Effector memory CD4-positive, alpha-beta T cell (primary cell): Measurements from ENCODE around the gene TOE1.
"Not testable (repeated sequence)": the region's sequence is repeated elsewhere in the genome, so short reads cannot be mapped to it uniquely, and the experiment has no call there.

ENCODE experiments used
- DNase-seq, 3 donors: peaks; one replicate each; pipeline ENCODE4 v3.0.0-alpha.2; 2020
- H3K27ac ChIP-seq: 2 replicates; pipeline ENCODE4 v1.7.0; 2013; ENCODE audit warnings: mild to moderate bottlenecking, low read length, moderate library complexity; ENCODE audit not compliant: insufficient read depth, poor library complexity, severe bottlenecking
- H3K27me3 ChIP-seq: replicated peaks from 2 replicates; pipeline ENCODE4 v1.7.0; 2013; ENCODE audit warnings: mild to moderate bottlenecking, low read length; ENCODE audit not compliant: insufficient read depth, control insufficient read depth, poor library complexity, severe bottlenecking
- H3K36me3 ChIP-seq: 2 replicates; pipeline ENCODE4 v1.7.0; 2013; ENCODE audit warnings: mild to moderate bottlenecking, low read length, moderate library complexity; ENCODE audit not compliant: control insufficient read depth, insufficient read depth
- H3K4me1 ChIP-seq: 2 replicates; pipeline ENCODE4 v1.7.0; 2013; ENCODE audit warnings: low read length, mild to moderate bottlenecking; ENCODE audit not compliant: control insufficient read depth, insufficient read depth, poor library complexity, severe bottlenecking
- H3K4me3 ChIP-seq: 2 replicates; pipeline ENCODE4 v1.7.0; 2013; ENCODE audit warnings: low read length, low read depth, mild to moderate bottlenecking; ENCODE audit not compliant: insufficient read depth, poor library complexity, severe bottlenecking
- H3K9me3 ChIP-seq: 2 replicates; pipeline ENCODE4 v1.7.0; 2013; ENCODE audit warnings: mild to moderate bottlenecking, low read length, moderate library complexity; ENCODE audit not compliant: control insufficient read depth
- total RNA-seq, 3 donors: gene quantifications; one replicate each; lab custom pipeline; 2026; lab: John Stamatoyannopoulos, UW

Gene TOE1
- 64.1 to 75.6 (median 70.2) reads per million in 3 donors for total RNA-seq

- no peaks in the 10 kb centered on the region for H3K27me3 ChIP-seq
- peaks cover 16% of the 10 kb centered on the region for H3K4me1 ChIP-seq
- H3K4me3 ChIP-seq, result peak within 1 kb of the TSS; percentile 80
- peaks cover 30% of the 10 kb centered on the region for H3K36me3 ChIP-seq
- peak within 1 kb of the TSS; percentile 99 for H3K27ac ChIP-seq
- H3K9me3 ChIP-seq, result no peaks in the 10 kb centered on the region
- DNase-seq, result peak; percentile 83 to 88 (median 85)
These were observed at the start of gene TOE1, which contains the start of gene MUTYH for GRCh38 chr1:45339789-45340558. TSS of gene TOE1 (plus strand) at chr1:45340170. CDS start at chr1:45340253, 83 bp downstream. TSS of gene MUTYH (minus strand) at chr1:45340440. CDS start at chr1:45334505, 5,935 bp downstream.

DNA sequence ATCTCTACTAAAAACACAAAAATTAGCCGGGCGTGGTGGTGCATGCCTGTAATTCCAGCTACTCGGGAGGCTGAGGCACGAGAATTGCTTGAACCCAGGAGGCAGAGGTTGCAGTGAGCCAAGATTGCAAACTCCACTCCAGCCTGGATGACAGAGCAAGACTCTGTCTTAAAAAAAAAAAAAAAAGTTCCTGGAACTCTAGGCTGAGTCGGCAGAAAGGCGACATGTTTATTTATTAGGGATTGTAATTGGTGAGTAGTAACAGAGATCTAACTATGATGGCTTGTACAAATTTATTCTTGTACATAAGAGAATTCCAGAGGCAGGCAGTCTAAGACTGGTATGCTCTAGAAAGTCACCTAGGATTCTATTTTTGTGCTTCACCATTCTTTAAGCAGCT lies 49.0 kb upstream of the TOE1 start:
- DNase-seq, H3K9me3 ChIP-seq, H3K4me1 ChIP-seq, H3K27ac ChIP-seq, H3K4me3 ChIP-seq, H3K36me3 ChIP-seq, H3K27me3 ChIP-seq: not testable (repeated sequence)

- no peak for DNase-seq
- H3K4me3 ChIP-seq, result no peak overlapping the region
- H3K27me3 ChIP-seq, result no peaks in the 10 kb centered on the region
- H3K4me1 ChIP-seq, result no peaks in the 10 kb centered on the region
- H3K36me3 ChIP-seq, result no peaks in the 10 kb centered on the region
- no peak overlapping the region for H3K27ac ChIP-seq
- H3K9me3 ChIP-seq, result no peaks in the 10 kb centered on the region
These were observed 48.3 kb upstream of the TOE1 start for GRCh38 chr1:45291716-45292115.

- no peaks in the 10 kb centered on the region for H3K4me1 ChIP-seq
- no peak overlapping the region for H3K4me3 ChIP-seq
- H3K36me3 ChIP-seq, result no peaks in the 10 kb centered on the region
- no peak overlapping the region for H3K27ac ChIP-seq
- no peaks in the 10 kb centered on the region for H3K9me3 ChIP-seq
- no peaks in the 10 kb centered on the region for H3K27me3 ChIP-seq
- no peak for DNase-seq
These were observed 42.2 kb upstream of the TOE1 start for GRCh38 chr1:45297666-45298356.

DNA sequence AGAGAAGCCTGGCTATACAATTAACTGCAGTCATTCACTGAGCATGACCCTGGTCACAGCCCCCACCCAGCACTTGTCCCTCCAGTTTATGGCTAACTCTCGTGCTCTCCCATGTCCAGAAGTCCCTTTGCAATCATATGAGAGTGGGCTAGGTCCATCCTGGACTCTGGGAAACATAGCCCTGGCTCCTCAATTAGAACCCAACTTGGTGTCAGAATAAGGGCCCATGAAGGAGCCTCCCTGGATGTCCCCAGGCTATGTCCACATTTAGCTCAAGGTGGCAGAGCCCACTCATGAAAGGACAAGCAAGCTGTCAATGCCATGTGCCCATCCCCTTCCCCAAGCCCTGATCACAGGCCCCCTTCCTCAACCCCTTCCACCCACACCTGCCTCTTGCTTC lies 40.7 kb upstream of the TOE1 start:
- Histone ChIP-seq H3K4me3 (no peak overlapping the region), H3K4me1 (peaks cover 2% of the 10 kb centered on the region), H3K9me3 (no peaks in the 10 kb centered on the region), H3K27ac (no peak overlapping the region), H3K36me3 (no peaks in the 10 kb centered on the region), H3K27me3 (no peaks in the 10 kb centered on the region)
- no peak for DNase-seq

GRCh38 chr1:45299981-45300668 lies 39.8 kb upstream of the TOE1 start:
- DNase-seq, result peak in 1 of 3 donors; percentile 18
- Histone ChIP-seq H3K36me3 (no peaks in the 10 kb centered on the region), H3K27ac (no peak overlapping the region), H3K27me3 (no peaks in the 10 kb centered on the region), H3K9me3 (no peaks in the 10 kb centered on the region), H3K4me3 (no peak overlapping the region), H3K4me1 (peaks cover 6% of the 10 kb centered on the region)

- H3K36me3 ChIP-seq, result no peaks in the 10 kb centered on the region
- H3K27me3 ChIP-seq, result no peaks in the 10 kb centered on the region
- DNase-seq, result no peak
- no peak overlapping the region for H3K4me3 ChIP-seq
- H3K9me3 ChIP-seq, result no peaks in the 10 kb centered on the region
- peaks cover 6% of the 10 kb centered on the region for H3K4me1 ChIP-seq
- H3K27ac ChIP-seq, result no peak overlapping the region
These were observed 39.3 kb upstream of the TOE1 start for GRCh38 chr1:45300669-45300997.

- DNase-seq, result no peak
These were observed 37.3 kb upstream of the TOE1 start for GRCh38 chr1:45302505-45303150.

DNA sequence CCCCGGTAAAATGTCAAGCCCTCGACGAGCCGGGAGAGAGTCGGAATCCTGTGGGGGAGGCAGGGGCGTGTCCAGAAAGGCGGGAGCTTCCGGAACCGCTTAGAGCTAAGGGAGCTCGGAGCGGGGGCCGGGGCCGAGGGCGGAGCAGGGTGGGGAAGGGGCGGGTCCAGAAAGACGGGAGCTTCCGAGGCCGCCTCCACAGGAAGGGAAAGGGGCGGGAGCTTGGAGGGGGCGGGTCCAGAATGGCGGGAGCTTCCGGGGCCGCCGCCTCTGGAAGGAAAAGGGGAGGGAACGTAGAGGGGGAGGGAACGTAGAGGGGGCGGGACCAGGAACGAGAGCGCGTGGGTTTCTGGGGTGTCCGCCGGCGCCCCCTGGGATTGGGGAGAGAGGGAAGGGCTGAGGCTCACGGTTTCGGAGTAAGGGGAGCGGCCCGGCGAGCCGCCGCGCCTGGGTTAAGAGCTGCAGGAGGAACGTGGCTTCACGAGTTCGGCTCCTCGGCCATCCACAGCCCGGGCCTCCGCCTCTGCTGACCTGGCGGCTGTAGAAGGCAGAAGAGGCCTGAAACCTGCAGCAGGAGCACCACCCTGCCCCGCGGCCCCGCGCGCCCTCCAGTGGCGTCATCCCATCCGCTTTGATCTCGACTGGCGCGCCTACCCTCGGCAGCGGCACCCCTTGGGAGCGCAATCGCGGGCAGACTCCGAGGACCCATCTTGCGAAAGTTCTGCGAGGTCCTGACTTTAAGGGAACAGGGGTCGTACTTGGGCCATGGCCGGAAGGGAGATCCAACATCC lies 36.3 kb upstream of the TOE1 start:
- Histone ChIP-seq H3K4me3 (peak overlapping the region; percentile 87), H3K27me3 (no peaks in the 10 kb centered on the region), H3K4me1 (peaks cover 6% of the 10 kb centered on the region), H3K27ac (peak overlapping the region; percentile 83), H3K36me3 (no peaks in the 10 kb centered on the region), H3K9me3 (no peaks in the 10 kb centered on the region)
- peak; percentile 95 to 98 (median 96) for DNase-seq

More at GRCh38 chr1:45302505-45303150, 37.3 kb upstream of the TOE1 start:
- Histone ChIP-seq H3K27me3 (no peaks in the 10 kb centered on the region), H3K36me3 (no peaks in the 10 kb centered on the region), H3K4me3 (peak overlapping the region; percentile 87), H3K27ac (no peak overlapping the region), H3K4me1 (peaks cover 6% of the 10 kb centered on the region), H3K9me3 (no peaks in the 10 kb centered on the region)
